SW 1271 (cell line): ENCODE data around the gene GCGR.

ENCODE experiments used
- DNase-seq, 2 experiments: peaks; one replicate each; lab custom pipeline; 2025; lab: John Stamatoyannopoulos, UW

GCGR gene

GRCh38 chr17:81849457-81849856, 45.5 kb downstream of the GCGR start:
- no peak for DNase-seq

- no peak for DNase-seq
Observed at GRCh38 chr17:81851423-81851822, 47.5 kb downstream of the GCGR start.

- no peak for DNase-seq
Observed at GRCh38 chr17:81852237-81852636, 48.3 kb downstream of the GCGR start.

GRCh38 chr17:81854974-81855774, 51.2 kb downstream of the GCGR start:
- no peak for DNase-seq

- DNase-seq, result no peak
Observed at GRCh38 chr17:81858170-81858966, 54.4 kb downstream of the GCGR start.

GRCh38 chr17:81858967-81859905, 55.3 kb downstream of the GCGR start:
- DNase-seq, result no peak

- no peak for DNase-seq
Observed at GRCh38 chr17:81859906-81860755, 56.2 kb downstream of the GCGR start, which contains the start of gene P4HB. P4HB (minus strand) TSS chr17:81860535; CDS start chr17:81860471, 64 bp downstream.

- DNase-seq, result peak; percentile 100
Observed at GRCh38 chr17:81860756-81861568, 57.0 kb downstream of the GCGR start.

GRCh38 chr17:81863123-81863675, 59.2 kb downstream of the GCGR start:
- no peak for DNase-seq
